ENCODE data around the gene NCOA1. TPM values are rescaled to one million over a fixed set of nuclear protein-coding genes. Genes with fewer than 3 reads are reported as not detected.
A peak's percentile ranks its signal among the peaks of the same experiment; 100 is the strongest.
"Not testable (repeated sequence)": the region's sequence is repeated elsewhere in the genome, so short reads cannot be mapped to it uniquely, and the experiment has no call there.

Gene NCOA1
- polyA plus RNA-seq, 1 donor from 2014 or later = 8.7 TPM

GRCh38 chr2:24792542-24792873, 301.5 kb downstream of the NCOA1 start:
- Mint-ChIP-seq H3K36me3 (peaks cover 2% of the 10 kb centered on the region), H3K27ac (peak overlapping the region; percentile 99 to 100 (median 99)), H3K27me3 (no peaks in the 10 kb centered on the region), H3K4me3 (peak overlapping the region; percentile 97 to 100 (median 100)), H3K4me1 (peaks cover 16 to 19% (median 16%) of the 10 kb centered on the region in 3 donors), H3K9me3 (no peaks in the 10 kb centered on the region)

- peak within 1 kb of the TSS; percentile 97 to 100 (median 100) for H3K4me3 Mint-ChIP-seq
Measured at GRCh38 chr2:24792874-24793760, 302.1 kb downstream of the NCOA1 start, which contains the start of the genes CENPO and PTRHD1. Gene CENPO, plus strand, starts transcription at chr2:24793425. Its CDS starts 495 bp downstream, at chr2:24793920. Gene PTRHD1, minus strand, starts transcription at chr2:24793391. Its CDS starts 14 bp downstream, at chr2:24793377.

DNA sequence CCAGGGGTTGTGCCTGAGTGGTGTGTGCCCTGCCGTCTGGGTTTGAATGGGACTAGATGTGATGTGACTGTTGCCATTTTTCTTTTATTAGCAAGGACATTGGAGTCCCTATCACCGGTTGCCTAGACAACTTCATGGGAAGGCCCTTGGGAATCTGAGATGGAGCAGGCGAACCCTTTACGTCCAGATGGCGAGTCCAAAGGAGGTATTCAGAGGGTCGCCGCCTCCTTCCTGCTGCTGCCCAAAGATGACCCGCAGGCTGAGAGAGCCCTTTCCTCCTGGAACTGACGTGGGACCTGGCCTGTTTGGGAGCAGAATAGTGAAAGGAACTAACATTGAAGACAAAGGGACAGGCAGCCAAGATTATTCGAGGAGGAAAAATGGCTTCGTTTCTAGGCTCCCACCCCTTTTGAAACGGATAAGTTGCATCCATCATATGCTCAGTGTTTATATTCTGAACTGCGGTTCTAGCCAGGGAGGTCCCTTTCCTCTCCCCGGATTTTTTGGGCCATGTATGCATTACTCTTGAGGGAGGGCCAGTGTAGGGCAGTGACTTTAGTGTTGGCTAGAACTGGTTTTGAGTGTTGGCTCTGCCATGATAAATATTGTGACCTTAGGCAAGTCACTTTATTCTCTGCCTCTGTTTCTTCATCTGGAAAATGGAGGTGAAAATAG, 302.8 kb downstream of the NCOA1 start:
- Mint-ChIP-seq H3K9me3 (no peaks in the 10 kb centered on the region), H3K27me3 (no peaks in the 10 kb centered on the region), H3K4me3 (peak overlapping the region; percentile 97 to 100 (median 100)), H3K4me1 (peaks cover 15 to 17% (median 15%) of the 10 kb centered on the region in 3 donors), H3K36me3 (peaks cover under 1% of the 10 kb centered on the region), H3K27ac (peak overlapping the region; percentile 59 to 100 (median 99))

More at GRCh38 chr2:24792874-24793760, 302.1 kb downstream of the NCOA1 start, which contains the start of the genes CENPO and PTRHD1:
- Mint-ChIP-seq H3K9me3 (no peaks in the 10 kb centered on the region), H3K36me3 (peaks cover 2% of the 10 kb centered on the region), H3K27ac (peak within 1 kb of the TSS; percentile 99 to 100 (median 99)), H3K27me3 (no peaks in the 10 kb centered on the region), H3K4me1 (peaks cover 16 to 17% (median 16%) of the 10 kb centered on the region in 3 donors)

DNA sequence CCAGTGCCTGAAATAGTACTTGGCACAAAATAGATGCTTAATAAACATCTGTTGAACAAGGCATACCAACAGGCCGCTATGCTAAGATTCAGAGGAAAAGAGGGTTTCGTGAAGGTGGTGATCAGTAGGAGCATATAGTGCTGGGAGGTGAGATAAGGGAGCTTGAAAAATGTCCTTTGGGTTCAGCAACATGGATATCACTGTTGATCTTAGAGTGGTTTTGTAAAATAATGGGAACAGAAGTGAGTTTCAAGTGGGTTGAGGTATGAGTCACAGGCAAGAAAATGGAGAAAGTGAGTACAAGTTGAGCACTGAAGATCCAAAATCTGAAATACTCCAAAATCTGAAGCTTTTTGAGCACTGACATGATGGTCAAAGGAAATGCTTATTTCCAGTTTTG, 306.6 kb downstream of the NCOA1 start:
- Mint-ChIP-seq H3K4me3 (no peak overlapping the region), H3K27me3 (no peaks in the 10 kb centered on the region), H3K4me1 (peaks cover 11 to 12% (median 11%) of the 10 kb centered on the region in 3 donors), H3K9me3 (no peaks in the 10 kb centered on the region), H3K36me3 (peaks cover 11% of the 10 kb centered on the region), H3K27ac (no peak overlapping the region)

GRCh38 chr2:24800487-24800886, 309.4 kb downstream of the NCOA1 start:
- H3K27me3 Mint-ChIP-seq, H3K4me3 Mint-ChIP-seq, H3K4me1 Mint-ChIP-seq, H3K9me3 Mint-ChIP-seq, H3K27ac Mint-ChIP-seq: not testable (repeated sequence)
- H3K36me3 Mint-ChIP-seq = peaks cover 13% of the 10 kb centered on the region

DNA sequence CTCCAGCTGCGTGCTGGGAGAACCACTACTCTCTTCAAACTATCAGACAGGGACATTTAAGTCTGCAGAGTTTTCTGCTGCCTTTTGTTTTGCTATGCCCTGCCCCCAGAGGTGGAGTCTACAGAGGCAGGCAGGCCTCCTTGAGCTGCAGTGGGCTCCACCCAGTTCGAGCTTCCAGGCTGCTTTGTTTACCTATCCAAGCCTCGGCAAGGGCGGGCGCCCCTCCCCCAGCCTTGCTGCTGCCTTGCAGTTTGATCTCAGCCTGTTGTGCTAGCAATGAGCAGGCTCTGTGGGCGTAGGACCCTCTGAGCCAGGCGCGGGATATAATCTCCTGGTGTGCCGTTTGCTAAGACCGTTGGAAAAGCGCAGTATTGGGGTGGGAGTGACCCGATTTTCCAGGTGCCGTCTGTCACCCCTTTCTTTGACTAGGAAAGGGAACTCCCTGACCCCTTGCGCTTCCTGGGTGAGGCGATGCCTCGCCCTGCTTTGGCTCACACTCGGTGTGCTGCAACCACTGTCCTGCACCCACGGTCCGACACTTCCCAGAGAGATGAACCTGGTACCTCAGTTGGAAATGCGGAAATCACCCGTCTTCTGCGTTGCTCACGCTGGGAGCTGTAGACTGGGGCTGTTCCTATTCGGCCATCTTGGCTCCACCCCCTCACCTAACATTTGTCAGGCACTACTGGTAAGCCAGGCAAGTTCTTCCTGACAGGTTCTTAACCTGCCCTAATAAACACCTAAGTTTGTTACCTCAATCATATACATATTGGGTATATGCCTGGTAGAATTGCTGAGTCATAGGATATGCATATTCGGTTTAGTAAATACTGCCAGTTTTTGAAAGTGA, 315.0 kb downstream of the NCOA1 start:
- H3K4me3 Mint-ChIP-seq, H3K27me3 Mint-ChIP-seq, H3K36me3 Mint-ChIP-seq, H3K4me1 Mint-ChIP-seq, H3K9me3 Mint-ChIP-seq: not testable (repeated sequence)
- H3K27ac Mint-ChIP-seq = peak overlapping the region in 1 of 3 donors; percentile 53

DNA sequence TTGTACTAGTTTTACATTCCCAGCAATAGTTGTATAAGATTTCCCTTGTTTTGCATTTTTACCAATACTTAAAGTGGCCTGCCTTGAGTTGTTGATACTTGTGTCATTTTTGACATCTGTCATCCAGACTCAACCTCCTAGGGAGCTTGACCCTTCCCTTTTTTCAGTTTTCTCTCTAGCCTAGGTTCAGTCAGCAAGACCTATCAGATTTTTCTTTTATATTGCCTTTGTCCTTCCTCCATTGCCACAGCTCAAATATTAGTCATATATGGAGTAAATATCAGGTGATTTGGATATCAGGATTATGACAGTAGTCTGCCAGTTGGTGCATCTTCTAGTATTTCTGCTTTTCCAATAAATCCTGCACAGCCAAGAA, 315.6 kb downstream of the NCOA1 start:
- Mint-ChIP-seq H3K9me3 (peaks cover 0 to 8% (median 3%) of the 10 kb centered on the region in 3 donors), H3K36me3 (peaks cover 2% of the 10 kb centered on the region), H3K4me3 (no peak overlapping the region), H3K4me1 (peaks cover 0 to 3% (median 0%) of the 10 kb centered on the region in 3 donors), H3K27me3 (no peaks in the 10 kb centered on the region), H3K27ac (no peak overlapping the region)

GRCh38 chr2:24809316-24810007, 318.4 kb downstream of the NCOA1 start:
- Mint-ChIP-seq H3K9me3 (peaks cover 0 to 8% (median 3%) of the 10 kb centered on the region in 3 donors), H3K4me1 (peaks cover 0 to 3% (median 0%) of the 10 kb centered on the region in 3 donors), H3K27me3 (no peaks in the 10 kb centered on the region), H3K27ac (peak overlapping the region in 1 of 3 donors; percentile 78), H3K36me3 (peaks cover 4% of the 10 kb centered on the region), H3K4me3 (no peak overlapping the region)

DNA sequence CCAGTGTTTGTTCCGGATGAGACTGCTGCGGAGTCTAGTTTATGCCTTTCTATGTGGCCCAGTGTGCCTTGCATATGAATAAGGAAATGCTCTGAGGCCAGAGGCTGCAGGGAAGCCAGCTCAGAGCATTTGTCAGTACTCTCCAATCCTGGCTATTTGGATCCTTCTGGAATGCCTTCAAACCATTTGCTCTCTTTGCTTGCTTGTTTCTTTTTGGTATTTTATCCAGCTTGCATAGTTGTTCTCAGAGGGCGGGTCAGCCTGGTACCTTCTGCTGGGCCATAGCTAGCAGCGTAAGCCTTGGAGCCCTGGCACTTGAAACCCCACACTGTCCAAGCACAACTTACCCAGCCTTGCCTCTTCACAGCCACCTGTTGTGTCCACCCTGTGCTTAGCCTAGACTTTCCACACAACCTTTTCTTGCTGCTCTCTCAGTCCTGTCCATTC, 322.7 kb downstream of the NCOA1 start:
- no peak overlapping the region for H3K4me3 Mint-ChIP-seq
- H3K27ac Mint-ChIP-seq = peak overlapping the region in 1 of 3 donors; percentile 45
- H3K4me1 Mint-ChIP-seq = peaks cover 0 to 4% (median 0%) of the 10 kb centered on the region in 3 donors
- no peaks in the 10 kb centered on the region for H3K9me3 Mint-ChIP-seq
- H3K27me3 Mint-ChIP-seq = no peaks in the 10 kb centered on the region
- H3K36me3 Mint-ChIP-seq = peaks cover 10% of the 10 kb centered on the region

GRCh38 chr2:24814516-24814915, 323.5 kb downstream of the NCOA1 start:
- no peak overlapping the region for H3K4me3 Mint-ChIP-seq
- no peak overlapping the region for H3K27ac Mint-ChIP-seq
- peaks cover 0 to 4% (median 0%) of the 10 kb centered on the region in 3 donors for H3K4me1 Mint-ChIP-seq
- H3K36me3 Mint-ChIP-seq = peaks cover 10% of the 10 kb centered on the region
- no peaks in the 10 kb centered on the region for H3K27me3 Mint-ChIP-seq
- H3K9me3 Mint-ChIP-seq = no peaks in the 10 kb centered on the region

DNA sequence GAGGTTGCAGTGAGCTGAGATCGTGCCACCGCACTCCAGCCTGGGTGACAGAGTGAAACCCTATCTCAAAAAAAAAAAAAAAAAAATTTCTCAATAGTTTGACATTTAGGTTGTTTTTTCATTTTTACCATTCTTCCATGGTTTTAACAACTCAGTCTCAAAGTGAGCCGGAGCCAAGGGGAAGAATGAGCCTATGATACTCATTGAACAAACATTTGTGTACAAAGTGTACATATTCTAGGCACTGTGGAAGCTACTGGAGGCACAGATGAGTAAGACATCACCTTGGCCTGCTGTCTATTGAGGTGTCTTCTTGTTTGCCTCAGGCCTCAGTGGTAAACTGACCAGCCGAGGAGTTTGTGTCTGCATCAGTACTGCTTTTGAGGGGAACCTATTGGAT, 324.1 kb downstream of the NCOA1 start:
- Mint-ChIP-seq H3K27me3 (no peaks in the 10 kb centered on the region), H3K27ac (no peak overlapping the region), H3K4me3 (no peak overlapping the region), H3K4me1 (peaks cover 0 to 4% (median 0%) of the 10 kb centered on the region in 3 donors), H3K36me3 (peaks cover 10% of the 10 kb centered on the region), H3K9me3 (no peaks in the 10 kb centered on the region)

- H3K27me3 Mint-ChIP-seq = no peaks in the 10 kb centered on the region
- peaks cover 0 to 4% (median 0%) of the 10 kb centered on the region in 3 donors for H3K4me1 Mint-ChIP-seq
- H3K36me3 Mint-ChIP-seq = peaks cover 10% of the 10 kb centered on the region
- peak overlapping the region in 1 of 4 donors; percentile 28 for H3K4me3 Mint-ChIP-seq
- H3K27ac Mint-ChIP-seq = no peak overlapping the region
- H3K9me3 Mint-ChIP-seq = no peaks in the 10 kb centered on the region
Measured at GRCh38 chr2:24816404-24816803, 325.4 kb downstream of the NCOA1 start.

DNA sequence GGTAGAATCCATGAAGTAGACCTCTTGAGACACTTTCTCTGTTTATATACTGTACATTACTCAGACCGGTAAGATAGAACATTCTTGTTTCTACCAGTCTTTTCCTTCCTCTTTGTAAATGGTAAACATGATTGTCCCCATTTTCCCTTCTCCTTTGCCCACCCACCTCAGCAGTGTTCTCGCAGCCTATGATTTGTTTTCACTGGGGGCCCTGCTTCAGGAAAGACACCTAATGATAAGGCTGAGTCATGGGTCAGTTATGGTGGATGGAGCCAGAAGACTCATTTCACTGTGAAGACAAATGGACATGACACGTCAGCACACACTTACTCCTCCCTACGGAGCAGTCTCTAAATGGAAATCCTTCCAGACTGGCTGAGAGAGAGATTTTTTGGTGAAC, 325.8 kb downstream of the NCOA1 start:
- peaks cover 10% of the 10 kb centered on the region for H3K36me3 Mint-ChIP-seq
- H3K9me3 Mint-ChIP-seq = no peaks in the 10 kb centered on the region
- H3K4me1 Mint-ChIP-seq = peaks cover 0 to 4% (median 0%) of the 10 kb centered on the region in 3 donors
- H3K4me3 Mint-ChIP-seq = no peak overlapping the region
- H3K27ac Mint-ChIP-seq = no peak overlapping the region
- H3K27me3 Mint-ChIP-seq = no peaks in the 10 kb centered on the region

DNA sequence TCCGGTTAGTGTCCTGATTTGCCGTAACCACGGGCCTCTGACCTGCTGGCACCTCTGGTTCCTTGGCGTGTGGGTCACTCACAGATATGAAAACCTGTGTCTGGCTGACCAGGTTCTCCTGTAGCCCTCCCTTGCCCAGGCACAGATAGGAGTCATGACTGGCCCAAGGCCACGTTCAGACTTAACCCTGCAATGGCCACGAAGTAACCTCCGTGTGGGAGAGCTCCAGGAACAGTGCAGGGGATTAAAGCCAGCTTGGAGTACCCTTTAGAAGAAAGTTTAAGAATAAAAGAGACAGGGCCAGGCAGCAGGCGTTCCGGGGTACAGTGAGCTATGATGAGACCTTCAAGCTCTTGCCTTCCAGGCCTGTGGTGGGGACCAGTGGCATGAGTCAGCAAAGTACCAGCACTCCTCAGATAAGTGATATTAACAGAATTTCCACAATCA, 327.7 kb downstream of the NCOA1 start:
- H3K36me3 Mint-ChIP-seq = peaks cover 10% of the 10 kb centered on the region
- H3K4me3 Mint-ChIP-seq = no peak overlapping the region
- H3K4me1 Mint-ChIP-seq = peaks cover 0 to 4% (median 0%) of the 10 kb centered on the region in 3 donors
- no peak overlapping the region for H3K27ac Mint-ChIP-seq
- H3K9me3 Mint-ChIP-seq = no peaks in the 10 kb centered on the region
- H3K27me3 Mint-ChIP-seq = no peaks in the 10 kb centered on the region

Data from IgD-negative memory B cell (primary cell).